Heart left ventricle (tissue), 16 donors: ENCODE data around the gene ZDHHC11. TPM values are rescaled to one million over a fixed set of nuclear protein-coding genes. Genes with fewer than 3 reads are reported as not detected.
A peak's percentile ranks its signal among the peaks of the same experiment; 100 is the strongest.

ENCODE experiments used
- ATAC-seq, 4 donors: fragments of 200-7000 bp; cut with Tn5 transposase; one replicate each; pipeline ENCODE4 v1.9.1; 2020 to 2022; ENCODE audit warnings: moderate library complexity in 4 of 4, mild to moderate bottlenecking in 3 of 4, moderate number of reproducible peaks in 1 of 4
- DNase-seq, 5 donors: peaks; one replicate each; pipeline ENCODE4 v3.0.0-alpha.2; 2020
- H3K27ac ChIP-seq, 12 donors: fragments of 200-600 bp; sonication (generic) in 4 of 12; one replicate each; pipeline versions ENCODE4 v1.5.0 to v1.8.0; 2016 to 2022; ENCODE audit warnings: mild to moderate bottlenecking in 2 of 12
- H3K27me3 ChIP-seq, 9 donors: fragments of 200-600 bp; sonication (generic) in 2 of 9; one replicate each; pipeline versions ENCODE4 v1.5.1 to v1.8.0; 2016 to 2022; ENCODE audit warnings: mild to moderate bottlenecking in 3 of 9
- H3K36me3 ChIP-seq, 9 donors: fragments of 200-600 bp; sonication (generic) in 2 of 9; one replicate each; pipeline versions ENCODE4 v1.5.0 to v1.8.0; 2018 to 2022; ENCODE audit warnings: mild to moderate bottlenecking in 2 of 9
- H3K4me1 ChIP-seq, 12 donors: fragments of 200-600 bp; sonication (generic) in 4 of 12; one replicate each; pipeline versions ENCODE4 v1.5.0 to v1.8.0; 2016 to 2022; ENCODE audit warnings: mild to moderate bottlenecking in 3 of 12
- H3K4me3 ChIP-seq, 12 donors: fragments of 200-600 bp; sonication (generic) in 4 of 12; one replicate each; pipeline versions ENCODE4 v1.5.0 to v1.8.0; 2017 to 2022; ENCODE audit warnings: mild to moderate bottlenecking in 9 of 12, moderate library complexity in 4 of 12
- H3K9me3 ChIP-seq, 12 donors: fragments of 200-600 bp; sonication (generic) in 4 of 12; one replicate each; pipeline versions ENCODE4 v1.5.0 to v1.8.0; 2016 to 2022; ENCODE audit warnings: mild to moderate bottlenecking in 1 of 12
- CTCF ChIP-seq, 12 donors: fragments of 200-600 bp; sonication (generic) in 4 of 12; IDR thresholded peaks; one replicate each; pipeline versions ENCODE4 v1.5.0 to v1.8.0; 2018 to 2022; ENCODE audit warnings: antibody characterized with exemption in 12 of 12, mild to moderate bottlenecking in 5 of 12
- POLR2A ChIP-seq, 2 donors: fragments of 450-650 bp; IDR thresholded peaks; one replicate each; pipeline ENCODE4 v1.6.1; 2017; ENCODE audit warnings: antibody characterized with exemption in 2 of 2, mild to moderate bottlenecking in 2 of 2, moderate library complexity in 2 of 2
- WGBS, 4 donors: extraction: QIAGEN DNeasy Blood & Tissue Kit in 2 of 4; methylation state at CpG; one replicate each; pipeline versions ENCODE4 v1.1.5 to v1.1.7; 2013 to 2018; 5-methylcytosine and 5-hydroxymethylcytosine counted together
- intact Hi-C, 10 donors: fragments of 100-400 bp; cut with DNase I; formaldehyde crosslinking; loops; one replicate each; pipeline versions ENCODE4 v1.11.1 to v1.14.2; 2022
- polyA plus RNA-seq, 2 donors: library from polyadenylated mRNA; stranded (reverse); fragments of 200-250 nt; gene quantifications; one replicate each; pipeline ENCODE4 v1.2.3, GENCODE V29; 2013
- total RNA-seq, 9 donors: library from RNA; depleted of rRNA in 2 of 9; stranded (reverse); fragments of >200 nt in 2 of 9; fragmentation: NEBNext Ultra II Directional in 3 of 9; extraction: Animal tissue kit (Norgen Biotek cat#: 25700) in 3 of 9; gene quantifications; one replicate each; pipeline versions ENCODE4 v1.1.0 to v1.2.4, GENCODE V29; 2016 to 2023
- donor health status: ischemic (EF 13 %, LVEDD 7.1; RV severe dilation, severe dysfunction).
- donor health status: healthy with polysubstance abuse.
- donor health status: DM: no; HTN: yes; CAD: no.
- donor health status: DM: no; HTN: no; CAD: no.
- donor health status: ischemic (EF 25% LVEDD 6.9; RV normal size, moderate dysfunction).
- donor health status: ischemic (EF 25% LVEDD 5.7; RV mildly dilated, moderate dysfunction).
- donor health status: healthy.
- donor health status: DM: yes; HTN: yes; CAD: no.
- donor health status: ischemic (EF 35%, LVEDD 5.7; RV mildly dilated, moderate dysfunction).
- donor health status: nonischemic (EF 11% LVEDD 7.7; RV severe dilation, severe dysfunction).
- donor health status: DM: yes; HTN: yes; CAD: no.
- donor health status: PGD.
- donor health status: ischemic (EF 29% LVEDD 5.4; RV normal size, mild dysfunction).
- donor health status: nonischemic (EF 23%, LVEDD 6.1; RV moderate dilation, normal function).

The ZDHHC11 gene
- total and polyA plus RNA-seq, 11 donors, result 6.3 to 25.0 (median 10.8) TPM

GRCh38 chr5:872301-872700, 21.5 kb upstream of the ZDHHC11 start:
- intact Hi-C loops, result no loop called here
- H3K36me3 ChIP-seq, result peaks cover 8 to 100% (median 92%) of the 10 kb centered on the region in 9 donors
- H3K4me1 ChIP-seq, result peaks cover 0 to 6% (median 0%) of the 10 kb centered on the region in 12 donors
- no peak for TF ChIP-seq CTCF (IDR thresholded peaks at IDR 0.05)
- DNase-seq (peak in 1 of 5 donors; percentile 30), ATAC-seq (peak in 1 of 4 donors; percentile 37)
- H3K27me3 ChIP-seq, result no peaks in the 10 kb centered on the region
- no peak overlapping the region for H3K27ac ChIP-seq
- no peak overlapping the region for H3K4me3 ChIP-seq
- 58 to 75% (median 70%) methylated on average over 9 to 10 of the region's 10 CpGs for WGBS, 4 donors
- H3K9me3 ChIP-seq, result no peaks in the 10 kb centered on the region

- WGBS, 4 donors, result 93 to 95% (median 94%) methylated on average over 29 of the region's 29 CpGs
- ATAC-seq (no peak), DNase-seq (peak in 1 of 5 donors; percentile 25)
- peaks cover 0 to 6% (median 0%) of the 10 kb centered on the region in 12 donors for H3K4me1 ChIP-seq
- H3K36me3 ChIP-seq, result peaks cover 8 to 100% (median 92%) of the 10 kb centered on the region in 9 donors
- H3K27ac ChIP-seq, result no peak overlapping the region
- H3K27me3 ChIP-seq, result no peaks in the 10 kb centered on the region
- intact Hi-C loops, result no loop called here
- no peaks in the 10 kb centered on the region for H3K9me3 ChIP-seq
- no peak overlapping the region for H3K4me3 ChIP-seq
- TF ChIP-seq CTCF (IDR thresholded peaks at IDR 0.05), result no peak
- TF ChIP-seq POLR2A (IDR thresholded peaks at IDR 0.05), result no peak
Observed at GRCh38 chr5:871596-872298, 21.0 kb upstream of the ZDHHC11 start.

- no peak for ATAC-seq
- 91 to 98% (median 98%) methylated on average over 5 of the region's 5 CpGs for WGBS, 4 donors
- H3K36me3 ChIP-seq, result peaks cover 8 to 99% (median 92%) of the 10 kb centered on the region in 9 donors
- intact Hi-C loops, result no loop called here
- DNase-seq, result peak in 2 of 5 donors; percentile 6 to 32
- no peak for TF ChIP-seq CTCF (IDR thresholded peaks at IDR 0.05)
- TF ChIP-seq POLR2A (IDR thresholded peaks at IDR 0.05), result no peak
- no peak overlapping the region for H3K4me3 ChIP-seq
- peaks cover 0 to 6% (median 0%) of the 10 kb centered on the region in 12 donors for H3K4me1 ChIP-seq
- H3K27me3 ChIP-seq, result no peaks in the 10 kb centered on the region
- H3K9me3 ChIP-seq, result no peaks in the 10 kb centered on the region
- no peak overlapping the region for H3K27ac ChIP-seq
Observed at GRCh38 chr5:870956-871355, 20.2 kb upstream of the ZDHHC11 start.

GRCh38 chr5:868428-869135, 17.8 kb upstream of the ZDHHC11 start:
- no peaks in the 10 kb centered on the region for H3K27me3 ChIP-seq
- intact Hi-C loops, result no loop called here
- H3K27ac ChIP-seq, result no peak overlapping the region
- DNase-seq, result peak in 1 of 5 donors; percentile 37
- H3K36me3 ChIP-seq, result peaks cover 8 to 99% (median 94%) of the 10 kb centered on the region in 9 donors
- no peaks in the 10 kb centered on the region for H3K9me3 ChIP-seq
- H3K4me3 ChIP-seq, result no peak overlapping the region
- 93 to 96% (median 95%) methylated on average over 12 to 16 of the region's 16 CpGs for WGBS, 4 donors
- no peak for ATAC-seq
- TF ChIP-seq CTCF (IDR thresholded peaks at IDR 0.05), result no peak
- no peak for TF ChIP-seq POLR2A (IDR thresholded peaks at IDR 0.05)
- peaks cover 0 to 6% (median 0%) of the 10 kb centered on the region in 12 donors for H3K4me1 ChIP-seq
